HCT116 (cell line): Measurements from ENCODE around the gene THSD4.

Source experiments
- EGR1 ChIP-seq: IDR thresholded peaks from 2 replicates; pipeline ENCODE4 v1.6.1; 2012; ENCODE audit warnings: low read depth
- ELF1 ChIP-seq: IDR thresholded peaks from 2 replicates; pipeline ENCODE4 v1.6.1; 2012; ENCODE audit warnings: low read depth, borderline replicate concordance
- EZH2 ChIP-seq: fragments of 200-600 bp; sonication (generic); IDR thresholded peaks from 2 replicates; pipeline ENCODE4 v1.6.1; 2017; ENCODE audit warnings: antibody characterized with exemption, mixed run types
- JUND ChIP-seq: IDR thresholded peaks from 2 replicates; pipeline ENCODE4 v1.6.1; 2012
- POLR2A ChIP-seq: IDR thresholded peaks from 2 replicates; pipeline ENCODE4 v1.7.0; 2011; ENCODE audit warnings: borderline replicate concordance; ENCODE audit not compliant: insufficient read depth, insufficient read length; ENCODE audit errors: extremely low read depth
- POLR2AphosphoS5 ChIP-seq: IDR thresholded peaks from 2 replicates; pipeline ENCODE4 v1.6.1; 2011; ENCODE audit warnings: mild to moderate bottlenecking, low read depth, low read length, moderate library complexity
- RAD21 ChIP-seq: IDR thresholded peaks from 2 replicates; pipeline ENCODE4 v1.6.1; 2012; ENCODE audit warnings: low read depth, mild to moderate bottlenecking
- REST ChIP-seq: IDR thresholded peaks from 2 replicates; pipeline ENCODE4 v1.6.1; 2012; ENCODE audit warnings: low read depth
- SIN3A ChIP-seq: IDR thresholded peaks from 2 replicates; pipeline ENCODE4 v1.6.1; 2012; ENCODE audit warnings: low read depth
- TCF7L2 ChIP-seq: IDR thresholded peaks from 2 replicates; pipeline ENCODE4 v1.7.0; 2011; ENCODE audit warnings: borderline replicate concordance, inconsistent platforms; ENCODE audit not compliant: insufficient read depth, insufficient read length; ENCODE audit errors: extremely low read depth
- ZFX ChIP-seq: fragments of 450-650 bp; IDR thresholded peaks from 2 replicates; pipeline ENCODE4 v1.6.1; 2017
- ZNF274 ChIP-seq: fragments of 200-500 bp; sonication (Bioruptor generic); IDR thresholded peaks from 2 replicates; pipeline ENCODE4 v1.6.1; 2014; ENCODE audit warnings: mild to moderate bottlenecking, low read depth, low read length, inconsistent platforms
- TF ChIP-seq, protein P1 (sequence below): IDR thresholded peaks from 2 replicates; pipeline ENCODE4 v1.6.1; 2011; ENCODE audit warnings: mild to moderate bottlenecking, low read length, moderate library complexity; ENCODE audit not compliant: insufficient replicate concordance; ENCODE audit errors: extremely low read depth
- TF ChIP-seq, protein P2 (sequence below), 3 experiments: fragments of 200-600 bp in 1 of 3; sonication (generic) in 1 of 3; IDR thresholded peaks in 2 of 3; conservative IDR thresholded peaks in 1 of 3; 2 replicates each; pipeline ENCODE4 v1.5.1; 2012 to 2017; ENCODE audit warnings: low read depth in 2 of 3, low read length in 2 of 3, antibody characterized with exemption in 1 of 3, borderline replicate concordance in 1 of 3, control low read depth in 1 of 3, mild to moderate bottlenecking in 1 of 3, mixed read lengths in 1 of 3, mixed run types in 1 of 3, moderate library complexity in 1 of 3; ENCODE audit not compliant: insufficient read depth in 1 of 3

GRCh38 chr15:71804226-71804625, 689.0 kb downstream of the THSD4 start:
- TF ChIP-seq, protein P1, sequence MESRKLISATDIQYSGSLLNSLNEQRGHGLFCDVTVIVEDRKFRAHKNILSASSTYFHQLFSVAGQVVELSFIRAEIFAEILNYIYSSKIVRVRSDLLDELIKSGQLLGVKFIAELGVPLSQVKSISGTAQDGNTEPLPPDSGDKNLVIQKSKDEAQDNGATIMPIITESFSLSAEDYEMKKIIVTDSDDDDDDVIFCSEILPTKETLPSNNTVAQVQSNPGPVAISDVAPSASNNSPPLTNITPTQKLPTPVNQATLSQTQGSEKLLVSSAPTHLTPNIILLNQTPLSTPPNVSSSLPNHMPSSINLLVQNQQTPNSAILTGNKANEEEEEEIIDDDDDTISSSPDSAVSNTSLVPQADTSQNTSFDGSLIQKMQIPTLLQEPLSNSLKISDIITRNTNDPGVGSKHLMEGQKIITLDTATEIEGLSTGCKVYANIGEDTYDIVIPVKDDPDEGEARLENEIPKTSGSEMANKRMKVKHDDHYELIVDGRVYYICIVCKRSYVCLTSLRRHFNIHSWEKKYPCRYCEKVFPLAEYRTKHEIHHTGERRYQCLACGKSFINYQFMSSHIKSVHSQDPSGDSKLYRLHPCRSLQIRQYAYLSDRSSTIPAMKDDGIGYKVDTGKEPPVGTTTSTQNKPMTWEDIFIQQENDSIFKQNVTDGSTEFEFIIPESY: no peak
- TF ChIP-seq, protein P2, sequence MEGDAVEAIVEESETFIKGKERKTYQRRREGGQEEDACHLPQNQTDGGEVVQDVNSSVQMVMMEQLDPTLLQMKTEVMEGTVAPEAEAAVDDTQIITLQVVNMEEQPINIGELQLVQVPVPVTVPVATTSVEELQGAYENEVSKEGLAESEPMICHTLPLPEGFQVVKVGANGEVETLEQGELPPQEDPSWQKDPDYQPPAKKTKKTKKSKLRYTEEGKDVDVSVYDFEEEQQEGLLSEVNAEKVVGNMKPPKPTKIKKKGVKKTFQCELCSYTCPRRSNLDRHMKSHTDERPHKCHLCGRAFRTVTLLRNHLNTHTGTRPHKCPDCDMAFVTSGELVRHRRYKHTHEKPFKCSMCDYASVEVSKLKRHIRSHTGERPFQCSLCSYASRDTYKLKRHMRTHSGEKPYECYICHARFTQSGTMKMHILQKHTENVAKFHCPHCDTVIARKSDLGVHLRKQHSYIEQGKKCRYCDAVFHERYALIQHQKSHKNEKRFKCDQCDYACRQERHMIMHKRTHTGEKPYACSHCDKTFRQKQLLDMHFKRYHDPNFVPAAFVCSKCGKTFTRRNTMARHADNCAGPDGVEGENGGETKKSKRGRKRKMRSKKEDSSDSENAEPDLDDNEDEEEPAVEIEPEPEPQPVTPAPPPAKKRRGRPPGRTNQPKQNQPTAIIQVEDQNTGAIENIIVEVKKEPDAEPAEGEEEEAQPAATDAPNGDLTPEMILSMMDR (IDR thresholded peaks at IDR 0.05 in 2 of 3, conservative IDR thresholded peaks at IDR 0.05 in 1 of 3; ENCODE audit: borderline replicate concordance in 1 of 3, insufficient read depth in 1 of 3, low read depth in 2 of 3, low read length in 2 of 3): no peak
- TF ChIP-seq RAD21 (no peak), ZNF274 (no peak), POLR2AphosphoS5 (no peak), POLR2A (no peak), SIN3A (no peak), TCF7L2 (no peak), EZH2 (no peak), REST (no peak), EGR1 (no peak), ZFX (no peak), JUND (no peak), ELF1 (no peak)
